Measurements from ENCODE around the gene GRK5. TPM values are rescaled to one million over a fixed set of nuclear protein-coding genes. Genes with fewer than 3 reads are reported as not detected.
A peak's percentile ranks its signal among the peaks of the same experiment; 100 is the strongest.

Gene GRK5
- total RNA-seq, 1 experiment from 2014 or later, result 4.8 TPM

DNA sequence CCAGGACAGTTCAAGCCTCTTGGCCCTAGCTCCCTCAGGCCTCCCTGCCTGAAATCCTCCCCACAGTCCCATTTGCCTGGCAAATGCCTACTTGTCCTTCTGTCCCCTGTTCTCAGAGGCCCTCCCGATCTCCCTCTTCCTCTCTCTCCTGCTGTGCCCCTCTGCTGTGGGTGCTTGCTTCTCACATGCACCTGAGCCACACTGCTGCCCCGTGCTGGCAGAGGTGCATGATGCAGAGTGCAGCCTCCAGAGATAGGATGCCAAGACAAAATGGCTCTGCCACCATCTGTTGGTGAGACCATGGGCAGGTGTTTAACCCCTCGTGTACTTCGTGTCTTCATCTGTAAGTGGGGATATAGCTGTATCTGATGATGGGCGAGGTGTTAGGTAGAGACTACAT, 176.8 kb downstream of the GRK5 start:
- POLR2A ChIA-PET (ENCODE audit: unreplicated experiment), result no interaction called here
- Histone ChIP-seq H3K9me2 (ENCODE audit: insufficient read depth) (no peaks in the 10 kb centered on the region), H3K4me2 (no peak overlapping the region), H3K79me2 (ENCODE audit: low read depth) (no peaks in the 10 kb centered on the region), H4K20me1 (ENCODE audit: insufficient read depth) (no peaks in the 10 kb centered on the region), H3K36me3 (ENCODE audit: low read depth) (no peaks in the 10 kb centered on the region), H3K4me3 (no peak overlapping the region), H3K27me3 (ENCODE audit: insufficient read depth, low read depth) (no peaks in the 10 kb centered on the region), H3F3A (ENCODE audit: insufficient read depth, low read depth) (peaks cover 4% of the 10 kb centered on the region; the same call in 1 of the 2 replicates), H2AFZ (no peak overlapping the region), H3K9me3 (ENCODE audit: insufficient read depth, low read depth) (no peaks in the 10 kb centered on the region), H3K4me1 (replicated peaks; ENCODE audit: insufficient read depth) (0 out of 2 replicates have a peak, but pooled peaks cover 3% of the 10 kb centered on the region), H3K27ac (no peak overlapping the region)
- intact Hi-C loops (cut with micrococcal nuclease; ENCODE audit: unreplicated experiment), result no loop called here
- no peak for DNase-seq
- BruUV-seq (replicated peaks), result no TSS peak
- CTCF ChIA-PET, result no interaction called here
- TF ChIP-seq, protein P1, sequence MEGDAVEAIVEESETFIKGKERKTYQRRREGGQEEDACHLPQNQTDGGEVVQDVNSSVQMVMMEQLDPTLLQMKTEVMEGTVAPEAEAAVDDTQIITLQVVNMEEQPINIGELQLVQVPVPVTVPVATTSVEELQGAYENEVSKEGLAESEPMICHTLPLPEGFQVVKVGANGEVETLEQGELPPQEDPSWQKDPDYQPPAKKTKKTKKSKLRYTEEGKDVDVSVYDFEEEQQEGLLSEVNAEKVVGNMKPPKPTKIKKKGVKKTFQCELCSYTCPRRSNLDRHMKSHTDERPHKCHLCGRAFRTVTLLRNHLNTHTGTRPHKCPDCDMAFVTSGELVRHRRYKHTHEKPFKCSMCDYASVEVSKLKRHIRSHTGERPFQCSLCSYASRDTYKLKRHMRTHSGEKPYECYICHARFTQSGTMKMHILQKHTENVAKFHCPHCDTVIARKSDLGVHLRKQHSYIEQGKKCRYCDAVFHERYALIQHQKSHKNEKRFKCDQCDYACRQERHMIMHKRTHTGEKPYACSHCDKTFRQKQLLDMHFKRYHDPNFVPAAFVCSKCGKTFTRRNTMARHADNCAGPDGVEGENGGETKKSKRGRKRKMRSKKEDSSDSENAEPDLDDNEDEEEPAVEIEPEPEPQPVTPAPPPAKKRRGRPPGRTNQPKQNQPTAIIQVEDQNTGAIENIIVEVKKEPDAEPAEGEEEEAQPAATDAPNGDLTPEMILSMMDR (conservative IDR thresholded peaks at IDR 0.05), result no peak
- TF ChIP-seq EZH2 (IDR thresholded peaks at IDR 0.05; ENCODE audit: low read depth), result no peak

DNA sequence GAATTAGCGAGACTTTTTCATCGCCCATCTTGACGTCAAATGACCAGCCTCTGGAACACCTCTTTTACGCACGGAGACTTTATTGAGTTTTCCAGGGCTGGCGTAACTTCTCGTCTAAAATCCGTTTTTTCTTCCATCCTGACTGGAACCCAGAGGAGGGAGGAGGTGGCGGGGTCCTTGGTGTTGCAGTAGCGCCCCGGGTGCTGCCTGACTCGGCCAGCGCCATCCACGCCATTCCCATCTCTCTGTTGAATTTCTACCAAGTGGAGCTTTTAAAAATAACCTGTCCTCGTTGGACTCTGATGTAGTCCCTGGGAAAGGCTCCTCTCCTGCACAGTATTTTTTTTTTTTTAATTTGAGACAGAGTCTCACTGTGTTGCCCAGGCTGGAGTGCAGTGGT, 179.3 kb downstream of the GRK5 start:
- TF ChIP-seq, protein P1 (conservative IDR thresholded peaks at IDR 0.05), result no peak
- no peak for TF ChIP-seq EZH2 (IDR thresholded peaks at IDR 0.05; ENCODE audit: low read depth)
- intact Hi-C loops (cut with micrococcal nuclease; ENCODE audit: unreplicated experiment), result no loop called here
- Histone ChIP-seq H2AFZ (no peak overlapping the region), H3K36me3 (ENCODE audit: low read depth) (no peaks in the 10 kb centered on the region), H3K4me3 (no peak overlapping the region), H3K4me2 (no peak overlapping the region), H4K20me1 (ENCODE audit: insufficient read depth) (no peaks in the 10 kb centered on the region), H3K27me3 (ENCODE audit: insufficient read depth, low read depth) (no peaks in the 10 kb centered on the region), H3F3A (ENCODE audit: insufficient read depth, low read depth) (peaks cover 4% of the 10 kb centered on the region; the same call in 1 of the 2 replicates), H3K9me2 (ENCODE audit: insufficient read depth) (no peaks in the 10 kb centered on the region), H3K79me2 (ENCODE audit: low read depth) (no peaks in the 10 kb centered on the region), H3K9me3 (ENCODE audit: insufficient read depth, low read depth) (no peaks in the 10 kb centered on the region), H3K27ac (no peak overlapping the region), H3K4me1 (replicated peaks; ENCODE audit: insufficient read depth) (0 out of 2 replicates have a peak, but pooled peaks cover 5% of the 10 kb centered on the region)
- ChIA-PET CTCF (no interaction called here), POLR2A (ENCODE audit: unreplicated experiment) (no interaction called here)
- DNase-seq, result no peak
- BruUV-seq (replicated peaks), result no TSS peak

DNA sequence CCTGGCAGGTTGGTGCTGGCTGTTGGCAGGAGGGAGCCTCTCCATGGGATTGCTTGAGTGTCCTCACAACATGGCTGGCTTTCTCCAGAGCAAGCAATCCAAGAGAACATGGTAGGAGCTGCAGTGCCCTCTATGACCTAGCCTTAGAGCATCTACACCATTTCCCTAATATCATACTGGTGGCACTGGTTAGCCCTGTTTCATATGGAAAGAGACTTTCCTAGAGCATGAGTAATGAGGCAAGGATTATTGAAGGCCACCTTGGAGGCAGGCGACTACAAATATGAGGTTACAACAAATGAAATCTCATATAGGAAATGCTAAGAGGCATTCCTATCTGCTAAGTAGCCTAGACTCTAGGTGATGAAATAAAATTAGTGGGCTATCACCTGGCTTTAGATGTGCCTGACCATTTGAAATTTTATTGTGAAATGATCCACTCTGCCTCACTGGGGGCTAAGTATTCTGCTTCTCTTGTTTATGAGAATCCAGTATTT, 181.5 kb downstream of the GRK5 start:
- TF ChIP-seq, protein P1 (conservative IDR thresholded peaks at IDR 0.05), result no peak
- no peak for TF ChIP-seq EZH2 (IDR thresholded peaks at IDR 0.05; ENCODE audit: low read depth)
- ChIA-PET CTCF (no interaction called here), POLR2A (ENCODE audit: unreplicated experiment) (no interaction called here)
- peaks cover 4% of the 10 kb centered on the region; the same call in 1 of the 2 replicates for H3F3A ChIP-seq (ENCODE audit: insufficient read depth, low read depth)
- H3K9me3 ChIP-seq (ENCODE audit: insufficient read depth, low read depth), result no peaks in the 10 kb centered on the region
- no peak overlapping the region for H3K4me2 ChIP-seq
- no peaks in the 10 kb centered on the region for H4K20me1 ChIP-seq (ENCODE audit: insufficient read depth)
- no peak overlapping the region for H2AFZ ChIP-seq
- H3K36me3 ChIP-seq (ENCODE audit: low read depth), result no peaks in the 10 kb centered on the region
- intact Hi-C loops (cut with micrococcal nuclease; ENCODE audit: unreplicated experiment), result no loop called here
- peak in 1 of 2 experiments; percentile 85 for DNase-seq
- no peaks in the 10 kb centered on the region for H3K79me2 ChIP-seq (ENCODE audit: low read depth)
- BruUV-seq (replicated peaks), result no TSS peak
- no peak overlapping the region for H3K4me3 ChIP-seq
- H3K9me2 ChIP-seq (ENCODE audit: insufficient read depth), result no peaks in the 10 kb centered on the region
- 0 out of 2 replicates have a peak, but pooled peaks cover 5% of the 10 kb centered on the region for H3K4me1 ChIP-seq (replicated peaks; ENCODE audit: insufficient read depth)
- H3K27me3 ChIP-seq (ENCODE audit: insufficient read depth, low read depth), result no peaks in the 10 kb centered on the region
- peak overlapping the region; percentile 34; the same call in 1 of the 2 replicates for H3K27ac ChIP-seq

Data from PC-9 (cell line).